ENCODE data around the gene CLEC20A.

DNA sequence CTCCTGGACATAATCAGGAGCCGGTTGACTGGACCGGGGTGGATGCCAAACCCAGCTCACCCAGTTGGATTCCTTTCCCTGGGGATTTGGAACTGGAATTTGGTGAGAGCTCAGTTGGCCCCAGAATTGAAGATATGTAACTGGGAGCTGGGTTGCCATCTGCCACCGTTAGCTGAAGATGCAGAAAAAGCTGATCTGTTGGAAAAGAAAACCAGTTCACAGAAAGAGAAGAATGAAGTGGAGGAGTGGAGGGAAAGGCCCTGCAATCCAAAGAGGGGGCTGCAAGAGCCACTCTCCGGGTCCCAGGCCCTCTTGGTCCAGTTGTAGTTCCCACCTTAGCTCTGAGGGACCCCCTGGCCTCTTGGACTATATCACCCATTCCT lies 32.2 kb upstream of the CLEC20A start:
- TF ChIP-seq CTCF (IDR thresholded peaks at IDR 0.05) (no peak), EP300 (IDR thresholded peaks at IDR 0.05) (no peak), POLR2A (IDR thresholded peaks at IDR 0.05; ENCODE audit: low read depth) (no peak)
